ENCODE results near the gene GRM8.

GRM8 gene

GRCh38 chr7:126820925-126821324 lies 431.8 kb downstream of the GRM8 start:
- DNase-seq (ENCODE audit: low read depth in 4 of 4, low spot score in 1 of 4), result no peak

- no peak for DNase-seq (ENCODE audit: low read depth in 4 of 4, low spot score in 1 of 4)
Measured at GRCh38 chr7:126819197-126819484, 433.6 kb downstream of the GRM8 start.

- no peak for DNase-seq (ENCODE audit: low read depth in 4 of 4, low spot score in 1 of 4)
Measured at GRCh38 chr7:126818393-126819196, 434.1 kb downstream of the GRM8 start.

- no peak for DNase-seq (ENCODE audit: low read depth in 4 of 4, low spot score in 1 of 4)
Measured at GRCh38 chr7:126809188-126809587, 443.6 kb downstream of the GRM8 start.

- DNase-seq (ENCODE audit: low read depth in 4 of 4, low spot score in 1 of 4), result no peak
Measured at GRCh38 chr7:126806614-126807013, 446.1 kb downstream of the GRM8 start.

GRCh38 chr7:126805351-126805750 lies 447.4 kb downstream of the GRM8 start:
- DNase-seq (ENCODE audit: low read depth in 4 of 4, low spot score in 1 of 4), result no peak

GRCh38 chr7:126804604-126805003 lies 448.1 kb downstream of the GRM8 start:
- no peak for DNase-seq (ENCODE audit: low read depth in 4 of 4, low spot score in 1 of 4)

- no peak for DNase-seq (ENCODE audit: low read depth in 4 of 4, low spot score in 1 of 4)
Measured at GRCh38 chr7:126803990-126804389, 448.8 kb downstream of the GRM8 start.

- DNase-seq (ENCODE audit: low read depth in 4 of 4, low spot score in 1 of 4), result peak; percentile 3 to 10 (median 8)
Measured at GRCh38 chr7:126803060-126803665, 449.6 kb downstream of the GRM8 start.

- no peak for DNase-seq (ENCODE audit: low read depth in 4 of 4, low spot score in 1 of 4)
Measured at GRCh38 chr7:126801733-126802132, 451.0 kb downstream of the GRM8 start.

- DNase-seq (ENCODE audit: low read depth in 4 of 4, low spot score in 1 of 4), result no peak
Measured at GRCh38 chr7:126799541-126799940, 453.2 kb downstream of the GRM8 start.

GRCh38 chr7:126792521-126792920 lies 460.2 kb downstream of the GRM8 start:
- no peak for DNase-seq (ENCODE audit: low read depth in 4 of 4, low spot score in 1 of 4)

GRCh38 chr7:126791306-126791705 lies 461.4 kb downstream of the GRM8 start:
- DNase-seq (ENCODE audit: low read depth in 4 of 4, low spot score in 1 of 4), result no peak

GRCh38 chr7:126790763-126791162 lies 462.0 kb downstream of the GRM8 start:
- DNase-seq (ENCODE audit: low read depth in 4 of 4, low spot score in 1 of 4), result no peak

GRCh38 chr7:126783613-126784012 lies 469.1 kb downstream of the GRM8 start:
- no peak for DNase-seq (ENCODE audit: low read depth in 4 of 4, low spot score in 1 of 4)

GRCh38 chr7:126780993-126781392 lies 471.7 kb downstream of the GRM8 start:
- DNase-seq (ENCODE audit: low read depth in 4 of 4, low spot score in 1 of 4), result no peak

GRCh38 chr7:126778101-126778500 lies 474.6 kb downstream of the GRM8 start:
- DNase-seq (ENCODE audit: low read depth in 4 of 4, low spot score in 1 of 4), result no peak

GRCh38 chr7:126776498-126776897 lies 476.2 kb downstream of the GRM8 start:
- no peak for DNase-seq (ENCODE audit: low read depth in 4 of 4, low spot score in 1 of 4)

- DNase-seq (ENCODE audit: low read depth in 4 of 4, low spot score in 1 of 4), result no peak
Measured at GRCh38 chr7:126774077-126774476, 478.7 kb downstream of the GRM8 start.

- DNase-seq (ENCODE audit: low read depth in 4 of 4, low spot score in 1 of 4), result no peak
Measured at GRCh38 chr7:126768836-126769235, 483.9 kb downstream of the GRM8 start.

- no peak for DNase-seq (ENCODE audit: low read depth in 4 of 4, low spot score in 1 of 4)
Measured at GRCh38 chr7:126760914-126761577, 491.7 kb downstream of the GRM8 start.

GRCh38 chr7:126755381-126755780 lies 497.4 kb downstream of the GRM8 start:
- no peak for DNase-seq (ENCODE audit: low read depth in 4 of 4, low spot score in 1 of 4)
